Activated CD4-positive, CD25-positive, alpha-beta regulatory T cell (primary cell): ENCODE results near the gene LSM12.
A peak's percentile ranks its signal among the peaks of the same experiment; 100 is the strongest.

ENCODE experiments used
- DNase-seq, 4 experiments: peaks; one replicate each; lab custom pipeline; 2025; lab: John Stamatoyannopoulos, UW

LSM12 gene

GRCh38 chr17:44095647-44096496, 29.4 kb upstream of the LSM12 start:
- no peak for DNase-seq

- DNase-seq = no peak
These were observed 28.8 kb upstream of the LSM12 start for GRCh38 chr17:44095388-44095646.

GRCh38 chr17:44094701-44095387, 28.4 kb upstream of the LSM12 start:
- no peak for DNase-seq

GRCh38 chr17:44093231-44093900, 26.9 kb upstream of the LSM12 start:
- no peak for DNase-seq

GRCh38 chr17:44092051-44092450, 25.6 kb upstream of the LSM12 start:
- DNase-seq = no peak

- DNase-seq = no peak
These were observed 24.9 kb upstream of the LSM12 start for GRCh38 chr17:44091200-44091997.

- DNase-seq = no peak
These were observed 21.8 kb upstream of the LSM12 start for GRCh38 chr17:44088254-44088653.

- DNase-seq = no peak
These were observed 20.8 kb upstream of the LSM12 start for GRCh38 chr17:44087319-44087718.

GRCh38 chr17:44086364-44087311, 20.2 kb upstream of the LSM12 start:
- DNase-seq = peak in 2 of 4 experiments; percentile 13 to 23

- no peak for DNase-seq
These were observed 19.4 kb upstream of the LSM12 start for GRCh38 chr17:44085908-44086307.

- no peak for DNase-seq
These were observed 18.4 kb upstream of the LSM12 start for GRCh38 chr17:44084921-44085320.

- DNase-seq = no peak
These were observed 17.7 kb upstream of the LSM12 start for GRCh38 chr17:44084131-44084538.

GRCh38 chr17:44083250-44083849, 16.9 kb upstream of the LSM12 start:
- no peak for DNase-seq

GRCh38 chr17:44082256-44082927, 15.9 kb upstream of the LSM12 start:
- DNase-seq = no peak

- no peak for DNase-seq
These were observed 15.2 kb upstream of the LSM12 start for GRCh38 chr17:44081681-44082080.

- no peak for DNase-seq
These were observed 13.7 kb upstream of the LSM12 start for GRCh38 chr17:44079877-44080821.

- DNase-seq = no peak
These were observed 11.9 kb upstream of the LSM12 start for GRCh38 chr17:44078412-44078811.

- no peak for DNase-seq
These were observed 11.1 kb upstream of the LSM12 start for GRCh38 chr17:44077595-44077909.
